IMR-90 (cell line): Measurements from ENCODE around the gene GRIA2. TPM values are rescaled to one million over a fixed set of nuclear protein-coding genes. Genes with fewer than 3 reads are reported as not detected.

Experiments
- ATAC-seq: fragments of 200-7000 bp; cut with Tn5 transposase; 2 replicates; pipeline ENCODE4 v1.9.1; 2020; ENCODE audit warnings: low read depth, mild to moderate bottlenecking, moderate library complexity
- BruUV-seq: library from RNA; stranded (reverse); fragments of 400-500 nt; replicated peaks from 2 replicates; lab custom pipeline; 2021; lab: Mats Ljungman, UMichigan
- CTCF ChIA-PET: fragments of 300-600 bp; formaldehyde crosslinking; extraction: SDS; loops from one replicate; lab custom pipeline; 2021; ENCODE audit warnings: antibody characterized with exemption; lab: Yijun Ruan, JAX
- POLR2A ChIA-PET: fragments of 300-600 bp; sonication (Branson Sonifier 250); formaldehyde crosslinking; loops from one replicate; lab custom pipeline; 2022; ENCODE audit warnings: antibody characterized with exemption; ENCODE audit not compliant: unreplicated experiment; lab: Charles Lee
- DNase-seq: peaks from one replicate; pipeline ENCODE4 v3.0.0; 2013
- H2AFZ ChIP-seq: replicated peaks from 2 replicates; pipeline ENCODE3; 2013; ENCODE audit warnings: low read length, mild to moderate bottlenecking; ENCODE audit not compliant: poor library complexity
- H2AK5ac ChIP-seq: 2 replicates; pipeline ENCODE4 v1.6.1; 2013; ENCODE audit warnings: low read depth, low read length, inconsistent platforms
- H2AK9ac ChIP-seq: replicated peaks from 2 replicates; pipeline ENCODE3; 2013; ENCODE audit warnings: mild to moderate bottlenecking, low read depth, low read length, moderate library complexity; ENCODE audit not compliant: poor library complexity
- H2BK120ac ChIP-seq: 2 replicates; pipeline ENCODE4 v1.6.1; 2013; ENCODE audit warnings: low read depth, low read length, inconsistent platforms
- H2BK15ac ChIP-seq: 3 replicates; pipeline ENCODE4 v1.6.1; 2013; ENCODE audit warnings: low read depth, low read length, inconsistent platforms
- H2BK20ac ChIP-seq: 2 replicates; pipeline ENCODE4 v1.6.1; 2013; ENCODE audit warnings: low read depth, mild to moderate bottlenecking, inconsistent platforms, low read length, moderate library complexity
- H2BK5ac ChIP-seq: 2 replicates; pipeline ENCODE4 v1.6.1; 2013; ENCODE audit warnings: mild to moderate bottlenecking, low read depth, low read length, inconsistent platforms; ENCODE audit not compliant: poor library complexity, severe bottlenecking
- H3K14ac ChIP-seq: replicated peaks from 2 replicates; pipeline ENCODE4 v1.6.1; 2013; ENCODE audit warnings: low read depth, low read length, inconsistent platforms
- H3K18ac ChIP-seq: 2 replicates; pipeline ENCODE4 v1.6.1; 2013; ENCODE audit warnings: low read depth, low read length, control low read depth
- H3K23ac ChIP-seq: 2 replicates; pipeline ENCODE4 v1.6.1; 2013; ENCODE audit warnings: low read depth, low read length, inconsistent platforms
- H3K27ac ChIP-seq: 2 replicates; pipeline ENCODE4 v1.5.1; 2013; ENCODE audit warnings: mild to moderate bottlenecking, control low read depth, low read length; ENCODE audit not compliant: insufficient read depth
- H3K27me3 ChIP-seq: 2 replicates; pipeline ENCODE4 v1.6.1; 2013; ENCODE audit warnings: low read length; ENCODE audit not compliant: control insufficient read depth, insufficient read depth
- H3K36me3 ChIP-seq: 2 replicates; pipeline ENCODE4 v1.6.1; 2013; ENCODE audit warnings: low read length, mixed read lengths; ENCODE audit not compliant: control insufficient read depth, insufficient read depth
- H3K4ac ChIP-seq: 2 replicates; pipeline ENCODE4 v1.6.1; 2013; ENCODE audit warnings: low read depth, low read length, inconsistent platforms
- H3K4me1 ChIP-seq: 2 replicates; pipeline ENCODE4 v1.6.1; 2013; ENCODE audit warnings: low read length, mixed read lengths; ENCODE audit not compliant: control insufficient read depth, insufficient read depth
- H3K4me2 ChIP-seq: 2 replicates; pipeline ENCODE4 v1.6.1; 2013; ENCODE audit warnings: low read depth, mild to moderate bottlenecking, control low read depth, low read length, moderate library complexity
- H3K4me3 ChIP-seq: 2 replicates; pipeline ENCODE4 v1.5.1; 2013; ENCODE audit warnings: low read depth, mild to moderate bottlenecking, control low read depth, low read length, moderate library complexity; ENCODE audit not compliant: insufficient read depth
- H3K56ac ChIP-seq: 2 replicates; pipeline ENCODE4 v1.6.1; 2013; ENCODE audit warnings: low read length, inconsistent platforms; ENCODE audit not compliant: insufficient read depth; ENCODE audit errors: extremely low read depth
- H3K79me1 ChIP-seq, 2 experiments: 2 replicates each; pipeline ENCODE4 v1.6.1; 2013; ENCODE audit warnings: low read length in 2 of 2, inconsistent platforms in 1 of 2, low read depth in 1 of 2
- H3K9ac ChIP-seq: 2 replicates; pipeline ENCODE4 v1.6.1; 2013; ENCODE audit warnings: low read depth, low read length, control low read depth
- H3K9me1 ChIP-seq: 2 replicates; pipeline ENCODE4 v1.6.1; 2013; ENCODE audit warnings: low read length, inconsistent platforms; ENCODE audit not compliant: insufficient read depth
- H3K9me3 ChIP-seq: 2 replicates; pipeline ENCODE4 v1.6.1; 2013; ENCODE audit warnings: low read length; ENCODE audit not compliant: control insufficient read depth, insufficient read depth
- H4K20me1 ChIP-seq: 2 replicates; pipeline ENCODE4 v1.6.1; 2013; ENCODE audit warnings: low read length, inconsistent platforms; ENCODE audit not compliant: insufficient read depth
- H4K5ac ChIP-seq: 2 replicates; pipeline ENCODE4 v1.6.1; 2013; ENCODE audit warnings: mild to moderate bottlenecking, low read depth, low read length, control low read depth
- H4K8ac ChIP-seq, 2 experiments: 2 replicates each; pipeline ENCODE4 v1.6.1; 2013; ENCODE audit warnings: low read depth in 2 of 2, low read length in 2 of 2, control low read depth in 1 of 2, inconsistent platforms in 1 of 2
- H4K91ac ChIP-seq: 2 replicates; pipeline ENCODE4 v1.6.1; 2013; ENCODE audit warnings: low read depth, low read length, inconsistent platforms; ENCODE audit not compliant: insufficient read depth
- FOS ChIP-seq: fragments of 150-350 bp; IDR thresholded peaks from 2 replicates; pipeline ENCODE4 v1.6.1; 2016; ENCODE audit warnings: low read depth, low read length
- MAZ ChIP-seq: IDR thresholded peaks from 2 replicates; pipeline ENCODE4 v1.6.1; 2012; ENCODE audit warnings: low read depth, mild to moderate bottlenecking, low read length, improper control_type of control experiment, moderate library complexity, borderline replicate concordance
- NFE2L2 ChIP-seq: fragments of 150-350 bp; IDR thresholded peaks from 2 replicates; pipeline ENCODE4 v1.6.1; 2016; ENCODE audit warnings: low read depth, mild to moderate bottlenecking, low read length
- SMC3 ChIP-seq: fragments of 150-350 bp; IDR thresholded peaks from 2 replicates; pipeline ENCODE4 v1.6.1; 2016; ENCODE audit warnings: low read depth, mild to moderate bottlenecking, antibody characterized with exemption, low read length, moderate library complexity
- WGBS, 2 experiments: methylation state at CpG; one replicate each; pipeline versions ENCODE4 v1.1.5 to v1.1.7; 2013; ENCODE audit warnings: missing lambda C conversion rate in 2 of 2; ENCODE audit not compliant: insufficient read length in 1 of 2; ENCODE audit errors: extremely low coverage in 2 of 2; 5-methylcytosine and 5-hydroxymethylcytosine counted together
- dilution Hi-C: fragments of 300-500 bp; cut with HindIII; formaldehyde crosslinking; loops from one replicate; pipeline ENCODE4 v1.14.3; 2018; ENCODE audit warnings: low sequenced_read_pairs; ENCODE audit not compliant: unreplicated experiment
- in situ Hi-C: fragments of 300-500 bp; cut with MboI; formaldehyde crosslinking; loops from 3 replicates; pipeline ENCODE4 v1.14.3; 2019; ENCODE audit warnings: low sequenced_read_pairs, inconsistent platforms, mixed read lengths
- intact Hi-C: fragments of 100-400 bp; cut with micrococcal nuclease; formaldehyde crosslinking; loops from 2 replicates; pipeline ENCODE4 v1.10.0; 2022
- polyA plus RNA-seq, 3 experiments: library from polyadenylated mRNA; depleted of rRNA; stranded (reverse); fragments of >200 nt; gene quantifications; 2 replicates each; pipeline ENCODE4 v1.2.3, GENCODE V29; 2012; ENCODE audit warnings: low replicate concordance in 1 of 3
- total RNA-seq: library from RNA; depleted of rRNA; stranded (reverse); fragments of >200 nt; gene quantifications from 2 replicates; pipeline ENCODE4 v1.2.3, GENCODE V29; 2012

GRIA2 gene
- total and polyA plus RNA-seq, 2 of the 4 experiments (the other 2 are of a cell fraction), result not detected

GRCh38 chr4:157221426-157221894, 932 bp downstream of the GRIA2 start:
- no peak overlapping the region for H3K18ac ChIP-seq
- in situ Hi-C loops (loop anchor here (25.0 kb wide), 1 partner anchor 966 kb away; no protein-coding TSS in a partner anchor), dilution Hi-C loops (no loop called here), intact Hi-C loops (loop anchor here (5.0 kb wide), 1 partner anchor 951 kb away; the partner anchor contains the start of gene GASK1B)
- H2BK120ac ChIP-seq, result no peak overlapping the region
- no peak overlapping the region for H2BK20ac ChIP-seq
- H4K8ac ChIP-seq, result no peak overlapping the region
- ChIA-PET POLR2A (no interaction called here), CTCF (no interaction called here)
- no peak overlapping the region for H3K56ac ChIP-seq
- H3K4ac ChIP-seq, result no peak overlapping the region
- H4K5ac ChIP-seq, result no peak overlapping the region
- no peaks in the 10 kb centered on the region; the same call in 1 of the 2 replicates for H3K9me3 ChIP-seq
- no peak overlapping the region for H3K4me3 ChIP-seq
- H3K27me3 ChIP-seq, result peaks cover 33% of the 10 kb centered on the region
- H2AFZ ChIP-seq, result no peak overlapping the region
- no peak overlapping the region for H3K4me2 ChIP-seq
- H3K9me1 ChIP-seq, result no peaks in the 10 kb centered on the region; the same call in 1 of the 2 replicates
- H3K36me3 ChIP-seq, result no peaks in the 10 kb centered on the region
- H2AK5ac ChIP-seq, result no peak overlapping the region
- no peak for TF ChIP-seq SMC3
- TF ChIP-seq NFE2L2, result no peak
- no peak for TF ChIP-seq FOS
- no peak for TF ChIP-seq MAZ
- H3K4me1 ChIP-seq, result peaks cover 4% of the 10 kb centered on the region; the same call in 1 of the 2 replicates
- H3K23ac ChIP-seq, result no peak overlapping the region
- peak overlapping the region; percentile 28 for H2AK9ac ChIP-seq
- BruUV-seq, result no TSS peak
- no peak overlapping the region for H3K27ac ChIP-seq
- DNase-seq (no peak), ATAC-seq (no peak)
- H3K14ac ChIP-seq, result no peak overlapping the region
- no peak overlapping the region for H4K91ac ChIP-seq
- H2BK15ac ChIP-seq, result no peak overlapping the region
- 4% methylated on average over 9 of the region's 24 CpGs; no CpG with 5 or more reads in 1 of the 2 experiments for WGBS, 2 experiments
- H3K9ac ChIP-seq, result no peak overlapping the region
- no peak overlapping the region for H2BK5ac ChIP-seq
- no peaks in the 10 kb centered on the region for H3K79me1 ChIP-seq
- no peaks in the 10 kb centered on the region for H4K20me1 ChIP-seq
